HepG2 (cell line): Measurements from ENCODE around the gene BABAM2. TPM values are rescaled to one million over a fixed set of nuclear protein-coding genes. Genes with fewer than 3 reads are reported as not detected.

Experiments used
- BCL6 ChIP-seq: IDR thresholded peaks from 2 replicates; pipeline ENCODE4 v1.6.1; 2016; ENCODE audit warnings: missing genetic modification reagents, missing compliant biosample characterization
- FOSL2 ChIP-seq: sonication (generic); formaldehyde crosslinking; IDR thresholded peaks from 2 replicates; pipeline ENCODE4 v1.4.0; 2020; ENCODE audit warnings: missing genetic modification reagents
- GATAD2A ChIP-seq: IDR thresholded peaks from 2 replicates; pipeline ENCODE4 v1.6.1; 2016
- HNF4A ChIP-seq: sonication (generic); formaldehyde crosslinking; IDR thresholded peaks from 2 replicates; pipeline ENCODE4 v1.4.0; 2020; ENCODE audit warnings: missing genetic modification reagents
- MAFK ChIP-seq, 2 experiments: IDR thresholded peaks in 1 of 2; conservative IDR thresholded peaks in 1 of 2; 2 replicates each; pipeline ENCODE4 v1.6.1; 2011; ENCODE audit warnings: improper control_type of control experiment in 2 of 2, low read length in 2 of 2
- NBN ChIP-seq: fragments of 450-650 bp; conservative IDR thresholded peaks from 2 replicates; pipeline ENCODE4 v1.6.1; 2017
- PAF1 ChIP-seq: IDR thresholded peaks from 2 replicates; pipeline ENCODE4 v1.6.1; 2016; ENCODE audit warnings: missing genetic modification reagents, missing compliant biosample characterization
- SAP130 ChIP-seq: IDR thresholded peaks from 2 replicates; pipeline ENCODE4 v1.6.1; 2016; ENCODE audit warnings: low read depth
- TEAD2 ChIP-seq: sonication (generic); formaldehyde crosslinking; IDR thresholded peaks from 2 replicates; pipeline ENCODE4 v1.9.0; 2021; ENCODE audit warnings: missing genetic modification reagents
- TEAD3 ChIP-seq: optimal IDR thresholded peaks from 2 replicates; pipeline ENCODE3; 2016; ENCODE audit warnings: borderline replicate concordance
- ZFP36L2 ChIP-seq: sonication (generic); formaldehyde crosslinking; IDR thresholded peaks from 2 replicates; pipeline ENCODE4 v1.4.0; 2020; ENCODE audit warnings: missing genetic modification reagents
- ZNF160 ChIP-seq: sonication (generic); formaldehyde crosslinking; IDR thresholded peaks from 2 replicates; pipeline ENCODE4 v1.8.0; 2022; ENCODE audit warnings: mild to moderate bottlenecking, inconsistent platforms, missing genetic modification reagents
- ZNF281 ChIP-seq: sonication (generic); formaldehyde crosslinking; IDR thresholded peaks from 2 replicates; pipeline ENCODE4 v1.4.0; 2020; ENCODE audit warnings: missing genetic modification reagents, borderline replicate concordance
- ZNF432 ChIP-seq: sonication (generic); formaldehyde crosslinking; IDR thresholded peaks from 2 replicates; pipeline ENCODE4 v1.5.0; 2020; ENCODE audit warnings: missing genetic modification reagents, mild to moderate bottlenecking, borderline replicate concordance
- ZNF615 ChIP-seq: sonication (generic); formaldehyde crosslinking; IDR thresholded peaks from 2 replicates; pipeline ENCODE4 v1.5.0; 2020; ENCODE audit warnings: mild to moderate bottlenecking, missing genetic modification reagents, borderline replicate concordance
- polyA plus RNA-seq, 8 experiments: library from polyadenylated mRNA; depleted of rRNA in 3 of 8; stranded (reverse) in 7 of 8; unstranded in 1 of 8; fragments of >200 nt; fragmentation: Illumina TruSeq in 4 of 8; extraction: Trizol in 4 of 8; gene quantifications; 2 replicates each; pipeline versions ENCODE4 v1.2.1 to v1.2.3, GENCODE V29; 2011 to 2016; ENCODE audit warnings: low read depth in 4 of 8, missing spikeins in 1 of 8, mixed read lengths in 1 of 8; ENCODE audit not compliant: insufficient read depth in 1 of 8
- total RNA-seq, 5 experiments: library from RNA; depleted of rRNA; stranded (reverse); fragments of >200 nt; fragmentation: Illumina TruSeq; extraction: Trizol; gene quantifications; 2 replicates each; pipeline ENCODE4 v1.2.3, GENCODE V29; 2016; ENCODE audit warnings: low read depth in 1 of 5
- TF ChIP-seq, protein P1 (sequence below), 2 experiments: sonication (generic) in 1 of 2; formaldehyde crosslinking in 1 of 2; IDR thresholded peaks; 2 replicates each; pipeline versions ENCODE4 v1.4.0 to v1.6.1; 2016 to 2020; ENCODE audit warnings: borderline replicate concordance in 1 of 2, low read depth in 1 of 2, mild to moderate bottlenecking in 1 of 2, missing genetic modification reagents in 1 of 2
- TF ChIP-seq, protein P2 (sequence below): sonication (generic); formaldehyde crosslinking; IDR thresholded peaks from 2 replicates; pipeline ENCODE4 v1.4.0; 2020; ENCODE audit warnings: missing genetic modification reagents
- TF ChIP-seq, protein P3 (sequence below): fragments of 450-650 bp; IDR thresholded peaks from 2 replicates; pipeline ENCODE4 v1.6.1; 2016

BABAM2 gene
- total and polyA plus RNA-seq, 2 of the 13 experiments (the other 11 are each of a cell fraction or from before 2014, with no cell fraction given): 24.9 to 28.0 TPM

DNA sequence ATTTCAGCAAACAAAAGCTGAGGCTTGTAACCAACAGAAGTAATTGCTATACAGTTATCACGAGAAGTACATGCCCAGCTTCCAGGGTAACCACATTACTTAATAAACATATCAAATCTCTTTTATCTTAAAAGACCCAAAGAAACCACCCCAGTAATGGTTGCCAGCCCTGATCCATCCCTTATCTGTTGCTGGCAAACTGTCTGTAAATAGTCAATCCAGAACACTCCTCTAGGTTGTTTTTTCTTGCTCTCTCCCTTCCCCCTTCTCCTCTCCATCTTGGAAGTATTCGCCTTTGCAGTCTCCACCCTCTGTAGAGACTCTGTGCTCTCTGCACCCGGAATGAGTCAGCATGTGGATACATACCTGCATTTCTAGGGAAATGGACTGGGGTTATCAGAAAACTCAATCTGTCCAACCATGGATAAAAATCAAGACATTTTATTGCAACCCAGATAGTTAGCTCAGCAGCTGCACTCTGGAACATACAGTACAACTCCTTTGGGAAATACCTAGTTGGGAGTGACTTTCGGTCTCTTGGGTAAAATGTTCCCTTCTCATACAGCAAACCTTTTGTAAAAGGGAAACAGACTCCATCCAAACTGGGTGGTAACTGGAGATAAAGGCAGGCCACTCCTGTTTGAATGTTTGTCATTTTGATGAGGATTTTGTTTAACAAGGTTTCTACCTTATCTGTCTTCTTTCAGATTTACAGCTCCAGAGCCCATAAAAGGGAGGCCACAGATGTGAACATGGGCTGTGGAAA lies 378.7 kb downstream of the BABAM2 start (continued):
- TF ChIP-seq, protein P1, sequence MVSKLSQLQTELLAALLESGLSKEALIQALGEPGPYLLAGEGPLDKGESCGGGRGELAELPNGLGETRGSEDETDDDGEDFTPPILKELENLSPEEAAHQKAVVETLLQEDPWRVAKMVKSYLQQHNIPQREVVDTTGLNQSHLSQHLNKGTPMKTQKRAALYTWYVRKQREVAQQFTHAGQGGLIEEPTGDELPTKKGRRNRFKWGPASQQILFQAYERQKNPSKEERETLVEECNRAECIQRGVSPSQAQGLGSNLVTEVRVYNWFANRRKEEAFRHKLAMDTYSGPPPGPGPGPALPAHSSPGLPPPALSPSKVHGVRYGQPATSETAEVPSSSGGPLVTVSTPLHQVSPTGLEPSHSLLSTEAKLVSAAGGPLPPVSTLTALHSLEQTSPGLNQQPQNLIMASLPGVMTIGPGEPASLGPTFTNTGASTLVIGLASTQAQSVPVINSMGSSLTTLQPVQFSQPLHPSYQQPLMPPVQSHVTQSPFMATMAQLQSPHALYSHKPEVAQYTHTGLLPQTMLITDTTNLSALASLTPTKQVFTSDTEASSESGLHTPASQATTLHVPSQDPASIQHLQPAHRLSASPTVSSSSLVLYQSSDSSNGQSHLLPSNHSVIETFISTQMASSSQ (IDR thresholded peaks at IDR 0.05; ENCODE audit: low read depth): no peak
- TF ChIP-seq, protein P1 (CRISPR knock-in tag; IDR thresholded peaks at IDR 0.05; ENCODE audit: borderline replicate concordance): no peak
- TF ChIP-seq, protein P2, sequence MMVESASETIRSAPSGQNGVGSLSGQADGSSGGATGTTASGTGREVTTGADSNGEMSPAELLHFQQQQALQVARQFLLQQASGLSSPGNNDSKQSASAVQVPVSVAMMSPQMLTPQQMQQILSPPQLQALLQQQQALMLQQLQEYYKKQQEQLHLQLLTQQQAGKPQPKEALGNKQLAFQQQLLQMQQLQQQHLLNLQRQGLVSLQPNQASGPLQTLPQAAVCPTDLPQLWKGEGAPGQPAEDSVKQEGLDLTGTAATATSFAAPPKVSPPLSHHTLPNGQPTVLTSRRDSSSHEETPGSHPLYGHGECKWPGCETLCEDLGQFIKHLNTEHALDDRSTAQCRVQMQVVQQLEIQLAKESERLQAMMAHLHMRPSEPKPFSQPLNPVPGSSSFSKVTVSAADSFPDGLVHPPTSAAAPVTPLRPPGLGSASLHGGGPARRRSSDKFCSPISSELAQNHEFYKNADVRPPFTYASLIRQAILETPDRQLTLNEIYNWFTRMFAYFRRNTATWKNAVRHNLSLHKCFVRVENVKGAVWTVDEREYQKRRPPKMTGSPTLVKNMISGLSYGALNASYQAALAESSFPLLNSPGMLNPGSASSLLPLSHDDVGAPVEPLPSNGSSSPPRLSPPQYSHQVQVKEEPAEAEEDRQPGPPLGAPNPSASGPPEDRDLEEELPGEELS: no peak
- TF ChIP-seq SAP130 (CRISPR knock-in tag): peak; percentile 25; the same call in 1 of the 2 replicates
- TF ChIP-seq BCL6 (CRISPR knock-in tag): peak; percentile 50; the same call in 1 of the 2 replicates
- TF ChIP-seq GATAD2A (CRISPR knock-in tag): 0 out of 2 replicates have a peak, but pooled peaks have one; percentile 24
- no peak for TF ChIP-seq ZNF160 (CRISPR knock-in tag)
- TF ChIP-seq ZFP36L2 (CRISPR knock-in tag): no peak
- TF ChIP-seq TEAD2 (CRISPR knock-in tag): no peak
- TF ChIP-seq MAFK (conservative IDR thresholded peaks at IDR 0.05 in 1 of 2, IDR thresholded peaks at IDR 0.05 in 1 of 2; ENCODE audit: low read length in 2 of 2): no peak
- TF ChIP-seq, protein P3, sequence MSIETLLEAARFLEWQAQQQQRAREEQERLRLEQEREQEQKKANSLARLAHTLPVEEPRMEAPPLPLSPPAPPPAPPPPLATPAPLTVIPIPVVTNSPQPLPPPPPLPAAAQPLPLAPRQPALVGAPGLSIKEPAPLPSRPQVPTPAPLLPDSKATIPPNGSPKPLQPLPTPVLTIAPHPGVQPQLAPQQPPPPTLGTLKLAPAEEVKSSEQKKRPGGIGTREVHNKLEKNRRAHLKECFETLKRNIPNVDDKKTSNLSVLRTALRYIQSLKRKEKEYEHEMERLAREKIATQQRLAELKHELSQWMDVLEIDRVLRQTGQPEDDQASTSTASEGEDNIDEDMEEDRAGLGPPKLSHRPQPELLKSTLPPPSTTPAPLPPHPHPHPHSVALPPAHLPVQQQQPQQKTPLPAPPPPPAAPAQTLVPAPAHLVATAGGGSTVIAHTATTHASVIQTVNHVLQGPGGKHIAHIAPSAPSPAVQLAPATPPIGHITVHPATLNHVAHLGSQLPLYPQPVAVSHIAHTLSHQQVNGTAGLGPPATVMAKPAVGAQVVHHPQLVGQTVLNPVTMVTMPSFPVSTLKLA: no peak
- TF ChIP-seq PAF1 (CRISPR knock-in tag): no peak
- peak; percentile 84 for TF ChIP-seq FOSL2
- no peak for TF ChIP-seq ZNF432 (CRISPR knock-in tag)
- TF ChIP-seq HNF4A (CRISPR knock-in tag): 0 out of 2 replicates have a peak, but pooled peaks have one; percentile 6
- peak; percentile 69 for TF ChIP-seq TEAD3 (CRISPR knock-in tag)
- no peak for TF ChIP-seq ZNF615 (CRISPR knock-in tag)
- no peak for TF ChIP-seq NBN
- TF ChIP-seq ZNF281 (CRISPR knock-in tag): 0 out of 2 replicates have a peak, but pooled peaks have one; percentile 13
- TF ChIP-seq, all 625 proteins: peak for 11
